OCI-LY3 (cell line): ENCODE results near the gene PROM1.

Experiments
- H2AFZ ChIP-seq: fragments of 200-600, 300-600 bp; shearing (Covaris generic); 2 replicates; pipeline ENCODE4 v1.6.0; 2014; ENCODE audit warnings: antibody characterized with exemption, low read depth, low read length
- H3K27ac ChIP-seq: fragments of 200-600, 300-600 bp; sonication (generic); 2 replicates; pipeline ENCODE4 v1.5.1; 2014; ENCODE audit warnings: mild to moderate bottlenecking, low read length, moderate library complexity, mixed read lengths
- H3K27me3 ChIP-seq: fragments of 200-600, 300-600 bp; sonication (generic); 2 replicates; pipeline ENCODE4 v1.6.1; 2014; ENCODE audit warnings: low read depth, low read length, mixed read lengths
- H3K36me3 ChIP-seq: fragments of 200-600, 300-600 bp; sonication (generic); replicated peaks from 2 replicates; pipeline ENCODE3; 2014; ENCODE audit warnings: low read depth, low read length, mixed read lengths
- H3K4me1 ChIP-seq: fragments of 300-600, 200-600 bp; sonication (generic); 2 replicates; pipeline ENCODE4 v1.6.1; 2014; ENCODE audit warnings: low read length, mixed read lengths
- H3K4me2 ChIP-seq: fragments of 200-600, 300-600 bp; sonication (generic); 2 replicates; pipeline ENCODE4 v1.6.1; 2014; ENCODE audit warnings: low read length, mixed read lengths
- H3K4me3 ChIP-seq: fragments of 300-600, 200-600 bp; sonication (generic); 2 replicates; pipeline ENCODE4 v1.5.1; 2014; ENCODE audit warnings: antibody characterized with exemption, mild to moderate bottlenecking, low read length, moderate library complexity
- H3K79me2 ChIP-seq: fragments of 300-600, 200-600 bp; shearing (Covaris generic); 2 replicates; pipeline ENCODE4 v1.6.1; 2014; ENCODE audit warnings: mild to moderate bottlenecking, low read length, mixed read lengths
- H3K9ac ChIP-seq: fragments of 300-600, 200-600 bp; shearing (Covaris generic); 2 replicates; pipeline ENCODE4 v1.6.0; 2014; ENCODE audit warnings: mild to moderate bottlenecking, low read length, moderate library complexity
- H3K9me3 ChIP-seq: fragments of 200-600, 300-600 bp; shearing (Covaris generic); 2 replicates; pipeline ENCODE4 v1.6.1; 2014; ENCODE audit warnings: low read length, mixed read lengths; ENCODE audit not compliant: insufficient read depth
- H4K20me1 ChIP-seq: fragments of 200-600, 300-600 bp; sonication (generic); 2 replicates; pipeline ENCODE4 v1.6.1; 2016; ENCODE audit warnings: low read length, mixed read lengths; ENCODE audit not compliant: insufficient read depth
- CTCF ChIP-seq: fragments of 200-600, 300-600 bp; sonication (generic); IDR thresholded peaks from 2 replicates; pipeline ENCODE4 v1.5.1; 2014; ENCODE audit warnings: antibody characterized with exemption, low read length, low read depth
- EZH2phosphoT487 ChIP-seq: fragments of 200-600 bp; shearing (Covaris generic); IDR thresholded peaks from 2 replicates; pipeline ENCODE4 v1.6.1; 2018; ENCODE audit warnings: antibody characterized with exemption, mixed run types, low read depth

PROM1 gene

GRCh38 chr4:16011173-16011572 lies 72.7 kb downstream of the PROM1 start:
- H3K27me3 ChIP-seq: peaks cover 8% of the 10 kb centered on the region
- no peaks in the 10 kb centered on the region for H3K4me1 ChIP-seq
- H3K9me3 ChIP-seq: no peaks in the 10 kb centered on the region
- H3K27ac ChIP-seq: no peak overlapping the region
- no peak overlapping the region for H2AFZ ChIP-seq
- no peaks in the 10 kb centered on the region for H3K79me2 ChIP-seq
- H3K36me3 ChIP-seq: no peaks in the 10 kb centered on the region
- TF ChIP-seq EZH2phosphoT487 (no peak), CTCF (no peak)
- H3K9ac ChIP-seq: no peak overlapping the region
- H3K4me2 ChIP-seq: no peak overlapping the region
- H4K20me1 ChIP-seq: no peaks in the 10 kb centered on the region
- no peak overlapping the region for H3K4me3 ChIP-seq

GRCh38 chr4:16009153-16009552 lies 74.7 kb downstream of the PROM1 start:
- H3K4me2 ChIP-seq: no peak overlapping the region
- no peaks in the 10 kb centered on the region for H3K9me3 ChIP-seq
- no peak overlapping the region for H3K9ac ChIP-seq
- H4K20me1 ChIP-seq: no peaks in the 10 kb centered on the region
- H3K79me2 ChIP-seq: no peaks in the 10 kb centered on the region
- no peaks in the 10 kb centered on the region for H3K4me1 ChIP-seq
- H3K36me3 ChIP-seq: no peaks in the 10 kb centered on the region
- H2AFZ ChIP-seq: no peak overlapping the region
- H3K27me3 ChIP-seq: peaks cover 6% of the 10 kb centered on the region
- H3K4me3 ChIP-seq: no peak overlapping the region
- TF ChIP-seq CTCF (no peak), EZH2phosphoT487 (no peak)
- no peak overlapping the region for H3K27ac ChIP-seq

- Histone ChIP-seq H3K36me3 (no peaks in the 10 kb centered on the region), H3K79me2 (no peaks in the 10 kb centered on the region), H3K4me3 (no peak overlapping the region), H4K20me1 (no peaks in the 10 kb centered on the region), H3K27ac (no peak overlapping the region), H3K9ac (no peak overlapping the region), H3K4me2 (no peak overlapping the region), H2AFZ (no peak overlapping the region), H3K9me3 (no peaks in the 10 kb centered on the region), H3K27me3 (peaks cover 20% of the 10 kb centered on the region), H3K4me1 (no peaks in the 10 kb centered on the region)
- TF ChIP-seq CTCF (no peak), EZH2phosphoT487 (no peak)
Observed at GRCh38 chr4:16007471-16008095, 76.2 kb downstream of the PROM1 start.

- Histone ChIP-seq H2AFZ (no peak overlapping the region), H4K20me1 (no peaks in the 10 kb centered on the region), H3K4me1 (no peaks in the 10 kb centered on the region), H3K27me3 (peaks cover 24% of the 10 kb centered on the region), H3K27ac (no peak overlapping the region), H3K79me2 (no peaks in the 10 kb centered on the region), H3K9ac (no peak overlapping the region), H3K36me3 (no peaks in the 10 kb centered on the region), H3K9me3 (no peaks in the 10 kb centered on the region), H3K4me3 (no peak overlapping the region), H3K4me2 (no peak overlapping the region)
- TF ChIP-seq EZH2phosphoT487: no peak
- TF ChIP-seq CTCF: no peak
Observed at GRCh38 chr4:16006771-16007446, 76.9 kb downstream of the PROM1 start.
